Measurements from ENCODE around the gene HKDC1. TPM values are rescaled to one million over a fixed set of nuclear protein-coding genes. Genes with fewer than 3 reads are reported as not detected.

Gene HKDC1
- total and polyA plus RNA-seq, 4 donors: 1.5 to 11.1 (median 4.6) TPM

GRCh38 chr10:69222157-69223027 lies 2.3 kb downstream of the HKDC1 start:
- DNase-seq (peak in 2 of 3 donors; percentile 50 to 58), ATAC-seq (ENCODE audit: insufficient read depth, low FRiP score) (peak; percentile 55)
- 39 to 41% methylated on average over 11 of the region's 11 CpGs for WGBS, 2 donors
- H3K9me3 ChIP-seq (ENCODE audit: control insufficient read depth in 4 of 4, insufficient read depth in 3 of 4, low read length in 3 of 4): no peaks in the 10 kb centered on the region
- peak overlapping the region in 1 of 2 donors; percentile 9 for H3K27ac ChIP-seq (ENCODE audit: low read depth in 1 of 2, low read length in 1 of 2)
- H3K4me3 ChIP-seq: no peak overlapping the region
- H3K36me3 ChIP-seq (ENCODE audit: control insufficient read depth in 4 of 4, insufficient read depth in 4 of 4, low read length in 4 of 4): no peaks in the 10 kb centered on the region
- peak; percentile 38 for TF ChIP-seq CTCF (IDR thresholded peaks at IDR 0.05; ENCODE audit: control extremely low read depth, extremely low read depth)
- H3K4me1 ChIP-seq (ENCODE audit: control insufficient read depth in 5 of 5, insufficient read depth in 5 of 5, low read length in 5 of 5): peaks cover 0 to 3% (median 0%) of the 10 kb centered on the region in 5 donors
- H3K9ac ChIP-seq (ENCODE audit: insufficient read depth in 1 of 2, low read length in 2 of 2): no peak overlapping the region
- no peaks in the 10 kb centered on the region for H3K27me3 ChIP-seq (ENCODE audit: control insufficient read depth in 3 of 3, insufficient read depth in 3 of 3, low read length in 2 of 3)

GRCh38 chr10:69223028-69223342 lies 2.9 kb downstream of the HKDC1 start:
- H3K36me3 ChIP-seq (ENCODE audit: control insufficient read depth in 4 of 4, insufficient read depth in 4 of 4, low read length in 4 of 4): no peaks in the 10 kb centered on the region
- no peak for DNase-seq
- H3K27me3 ChIP-seq (ENCODE audit: control insufficient read depth in 3 of 3, insufficient read depth in 3 of 3, low read length in 2 of 3): no peaks in the 10 kb centered on the region
- H3K4me3 ChIP-seq: no peak overlapping the region
- H3K27ac ChIP-seq (ENCODE audit: low read depth in 1 of 2, low read length in 1 of 2): no peak overlapping the region
- H3K9me3 ChIP-seq (ENCODE audit: control insufficient read depth in 4 of 4, insufficient read depth in 3 of 4, low read length in 3 of 4): no peaks in the 10 kb centered on the region
- no peak for ATAC-seq (ENCODE audit: insufficient read depth, low FRiP score)
- no peak for TF ChIP-seq CTCF (IDR thresholded peaks at IDR 0.05; ENCODE audit: control extremely low read depth, extremely low read depth)
- H3K9ac ChIP-seq (ENCODE audit: insufficient read depth in 1 of 2, low read length in 2 of 2): no peak overlapping the region
- peaks cover 0 to 3% (median 0%) of the 10 kb centered on the region in 5 donors for H3K4me1 ChIP-seq (ENCODE audit: control insufficient read depth in 5 of 5, insufficient read depth in 5 of 5, low read length in 5 of 5)
- 32 to 33% methylated on average over 1 of the region's 1 CpG for WGBS, 2 donors

- ATAC-seq (ENCODE audit: insufficient read depth, low FRiP score) (no peak), DNase-seq (peak in 1 of 3 donors; percentile 28)
- Histone ChIP-seq H3K4me3 (no peak overlapping the region), H3K9ac (ENCODE audit: insufficient read depth in 1 of 2, low read length in 2 of 2) (no peak overlapping the region), H3K9me3 (ENCODE audit: control insufficient read depth in 4 of 4, insufficient read depth in 3 of 4, low read length in 3 of 4) (no peaks in the 10 kb centered on the region), H3K36me3 (ENCODE audit: control insufficient read depth in 4 of 4, insufficient read depth in 4 of 4, low read length in 4 of 4) (no peaks in the 10 kb centered on the region), H3K27ac (ENCODE audit: low read depth in 1 of 2, low read length in 1 of 2) (no peak overlapping the region), H3K27me3 (ENCODE audit: control insufficient read depth in 3 of 3, insufficient read depth in 3 of 3, low read length in 2 of 3) (no peaks in the 10 kb centered on the region), H3K4me1 (ENCODE audit: control insufficient read depth in 5 of 5, insufficient read depth in 5 of 5, low read length in 5 of 5) (peaks cover 0 to 3% (median 0%) of the 10 kb centered on the region in 5 donors)
- WGBS, 2 donors: 62 to 65% methylated on average over 10 of the region's 10 CpGs
- no peak for TF ChIP-seq CTCF (IDR thresholded peaks at IDR 0.05; ENCODE audit: control extremely low read depth, extremely low read depth)
Observed at GRCh38 chr10:69224862-69225657, 4.9 kb downstream of the HKDC1 start.
